Measurements from ENCODE around the gene SOX18.

DNA sequence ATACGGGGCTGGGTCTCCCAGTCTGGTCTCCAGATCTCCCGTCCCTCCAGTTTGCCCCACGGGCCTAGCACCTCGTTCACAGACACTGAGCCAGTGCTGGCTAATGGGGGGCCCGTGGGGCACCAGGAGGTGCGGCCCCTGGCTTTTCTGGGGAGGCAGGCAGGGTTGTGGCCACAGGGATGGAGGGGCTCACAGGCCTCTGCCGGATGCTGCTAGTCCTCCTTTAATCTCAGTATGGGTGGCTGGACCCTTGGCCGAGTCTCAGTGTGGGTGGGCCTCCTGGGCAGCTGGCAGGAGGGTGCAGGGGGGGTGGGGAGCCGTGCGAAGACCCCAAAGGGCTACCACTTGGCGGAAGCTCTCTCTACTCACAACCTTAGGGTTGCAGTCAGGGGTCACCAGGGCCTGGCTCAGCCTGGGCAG is 1.6 kb upstream of the SOX18 start:
- TF ChIP-seq CTCF (conservative IDR thresholded peaks at IDR 0.05; ENCODE audit: low read length): no peak
- no peak for TF ChIP-seq EZH2phosphoT487 (IDR thresholded peaks at IDR 0.05; ENCODE audit: borderline replicate concordance)
